Activated CD4-positive, CD25-positive, alpha-beta regulatory T cell (primary cell): ENCODE data around the gene UTP11.

Experiments used
- DNase-seq, 4 experiments: peaks; one replicate each; lab custom pipeline; 2025; lab: John Stamatoyannopoulos, UW

Gene UTP11

GRCh38 chr1:38071312-38072256, 59.0 kb downstream of the UTP11 start:
- no peak for DNase-seq

GRCh38 chr1:38072858-38073257, 60.3 kb downstream of the UTP11 start:
- no peak for DNase-seq

GRCh38 chr1:38073534-38074301, 61.2 kb downstream of the UTP11 start:
- DNase-seq, result no peak

GRCh38 chr1:38074302-38074677, 61.8 kb downstream of the UTP11 start:
- no peak for DNase-seq
